GM23338 (cell line): ENCODE results near the gene CACNA2D3. TPM values are rescaled to one million over a fixed set of nuclear protein-coding genes. Genes with fewer than 3 reads are reported as not detected.

Experiments
- ATAC-seq: fragments of 200-7000 bp; cut with Tn5 transposase; 3 replicates; pipeline ENCODE4 v1.9.1; 2020
- DNase-seq: peaks from one replicate; pipeline ENCODE4 v3.0.0-alpha.2; 2015; ENCODE audit warnings: low spot score
- H2AFZ ChIP-seq: fragments of 200-600 bp; sonication (generic); 2 replicates; pipeline ENCODE4 v1.8.0; 2016; ENCODE audit warnings: antibody characterized with exemption, mild to moderate bottlenecking, moderate library complexity
- H3F3A ChIP-seq: fragments of 200-600 bp; sonication (generic); replicated peaks from 2 replicates; pipeline ENCODE4 v1.8.0; 2017; ENCODE audit warnings: antibody characterized with exemption, mixed run types, low read depth
- H3K27ac ChIP-seq: fragments of 200-600 bp; sonication (generic); 2 replicates; pipeline ENCODE4 v1.6.1; 2016; ENCODE audit warnings: low read depth
- H3K27me3 ChIP-seq: fragments of 200-600 bp; sonication (generic); 2 replicates; pipeline ENCODE4 v1.8.0; 2016; ENCODE audit warnings: mild to moderate bottlenecking, mixed run types, moderate library complexity; ENCODE audit not compliant: insufficient read depth
- H3K36me3 ChIP-seq: fragments of 200-600 bp; sonication (generic); 2 replicates; pipeline ENCODE4 v1.8.0; 2016; ENCODE audit warnings: mild to moderate bottlenecking; ENCODE audit not compliant: insufficient read depth
- H3K4me1 ChIP-seq: fragments of 200-600 bp; sonication (generic); 2 replicates; pipeline ENCODE4 v1.8.0; 2016; ENCODE audit warnings: mild to moderate bottlenecking, moderate library complexity; ENCODE audit not compliant: insufficient read depth
- H3K4me2 ChIP-seq: fragments of 200-600 bp; sonication (generic); 2 replicates; pipeline ENCODE4 v1.7.1; 2017; ENCODE audit warnings: mixed run types
- H3K4me3 ChIP-seq: fragments of 200-600 bp; sonication (generic); 2 replicates; pipeline ENCODE4 v1.6.1; 2016; ENCODE audit warnings: mixed run types
- H3K79me2 ChIP-seq: fragments of 200-600 bp; sonication (generic); replicated peaks from 2 replicates; pipeline ENCODE4 v1.8.0; 2017; ENCODE audit warnings: mild to moderate bottlenecking; ENCODE audit not compliant: insufficient read depth
- H3K9me2 ChIP-seq: fragments of 200-600 bp; sonication (generic); 2 replicates; pipeline ENCODE4 v1.8.0; 2017; ENCODE audit not compliant: insufficient read depth
- H4K20me1 ChIP-seq: fragments of 200-600 bp; sonication (generic); replicated peaks from 2 replicates; pipeline ENCODE4 v1.8.0; 2017; ENCODE audit warnings: mild to moderate bottlenecking; ENCODE audit not compliant: insufficient read depth
- H3K27ac Mint-ChIP-seq: 2 replicates; pipeline ENCODE4 v1.8.0; 2020; ENCODE audit warnings: inconsistent platforms, mild to moderate bottlenecking, moderate library complexity, mixed read lengths
- H3K27me3 Mint-ChIP-seq: 3 replicates; pipeline ENCODE4 v1.8.0; 2022; ENCODE audit warnings: low read depth, mild to moderate bottlenecking, moderate library complexity, mixed read lengths, inconsistent platforms; ENCODE audit not compliant: insufficient read depth, poor library complexity
- H3K36me3 Mint-ChIP-seq: 3 replicates; pipeline ENCODE4 v1.8.0; 2021; ENCODE audit warnings: low read depth, mild to moderate bottlenecking, inconsistent platforms, moderate library complexity, mixed read lengths
- H3K4me1 Mint-ChIP-seq: 3 replicates; pipeline ENCODE4 v1.8.0; 2020; ENCODE audit warnings: mild to moderate bottlenecking, inconsistent platforms, mixed read lengths
- H3K4me3 Mint-ChIP-seq: 3 replicates; pipeline ENCODE4 v1.8.0; 2021; ENCODE audit warnings: moderate library complexity, mild to moderate bottlenecking, inconsistent platforms, mixed read lengths
- H3K9me3 Mint-ChIP-seq: 3 replicates; pipeline ENCODE4 v1.8.0; 2020; ENCODE audit warnings: moderate library complexity, mild to moderate bottlenecking, inconsistent platforms, mixed read lengths
- REST ChIP-seq: IDR thresholded peaks from one replicate; pipeline ENCODE4 v1.6.1; 2018; ENCODE audit warnings: antibody characterized with exemption; ENCODE audit not compliant: unreplicated experiment
- ZNF114 ChIP-seq: fragments of 250-450 bp; sonication (Bioruptor Pico); IDR thresholded peaks from 2 replicates; pipeline ENCODE4 v1.5.0; 2020; ENCODE audit warnings: mild to moderate bottlenecking, moderate library complexity
- ZNF462 ChIP-seq: fragments of 250-450 bp; sonication (Bioruptor Pico); IDR thresholded peaks from 2 replicates; pipeline ENCODE4 v1.5.0; 2020; ENCODE audit warnings: mild to moderate bottlenecking, moderate library complexity
- polyA plus RNA-seq: library from polyadenylated mRNA; unstranded; fragments of >200 nt; fragmentation: Nextera tagmentation; extraction: Ambion mirVana; gene quantifications from 2 replicates; pipeline ENCODE4 v1.2.1, GENCODE V29; 2016
- total RNA-seq: library from RNA; depleted of rRNA; stranded (reverse); fragments of >200 nt; shearing (Covaris generic); gene quantifications from 2 replicates; pipeline ENCODE4 v1.2.3, GENCODE V29; 2014

CACNA2D3 gene
- total and polyA plus RNA-seq, 2 experiments from 2014 or later: 2.2 to 2.3 TPM

DNA sequence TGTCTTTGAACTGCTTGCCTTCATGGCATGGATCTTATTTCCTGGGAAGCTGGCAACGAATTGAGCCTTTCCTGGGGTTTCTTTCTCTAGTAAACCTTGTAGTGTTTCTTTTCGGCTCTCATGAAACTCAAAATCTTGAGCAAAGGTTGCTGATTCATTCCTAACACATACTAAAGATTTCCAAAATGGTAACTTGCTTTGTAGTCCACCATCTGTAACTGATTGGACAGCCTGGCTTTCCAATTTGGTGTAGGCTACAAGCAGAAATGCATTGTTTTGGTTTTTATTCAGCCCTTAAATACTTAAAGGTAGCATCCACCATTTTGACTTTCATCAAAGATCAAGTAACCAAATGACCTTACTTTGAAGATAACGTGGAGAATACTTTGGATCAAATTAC lies 767.4 kb downstream of the CACNA2D3 start:
- Histone ChIP-seq H3K4me3 (no peak overlapping the region), H3K4me2 (no peak overlapping the region), H3F3A (no peaks in the 10 kb centered on the region), H3K27me3 (no peaks in the 10 kb centered on the region), H3K9me2 (peaks cover 9% of the 10 kb centered on the region; the same call in 1 of the 2 replicates), H3K4me1 (no peaks in the 10 kb centered on the region), H3K27ac (no peak overlapping the region), H3K36me3 (no peaks in the 10 kb centered on the region), H3K79me2 (no peaks in the 10 kb centered on the region), H2AFZ (no peak overlapping the region), H4K20me1 (no peaks in the 10 kb centered on the region)
- ATAC-seq (no peak), DNase-seq (no peak)
- Mint-ChIP-seq H3K27me3 (peaks cover 2% of the 10 kb centered on the region), H3K36me3 (peaks cover 11% of the 10 kb centered on the region), H3K9me3 (no peaks in the 10 kb centered on the region), H3K4me1 (peaks cover 15% of the 10 kb centered on the region), H3K27ac (no peak overlapping the region), H3K4me3 (no peak overlapping the region)
- TF ChIP-seq ZNF462 (CRISPR knock-in tag) (no peak), ZNF114 (CRISPR knock-in tag) (no peak), REST (no peak)
